ENCODE results near the gene FBRS. TPM values are rescaled to one million over a fixed set of nuclear protein-coding genes. Genes with fewer than 3 reads are reported as not detected.
"Not testable (repeated sequence)": the region's sequence is repeated elsewhere in the genome, so short reads cannot be mapped to it uniquely, and the experiment has no call there.

The FBRS gene
- total RNA-seq, 2 donors from 2014 or later, result 49.0 to 106 TPM

DNA sequence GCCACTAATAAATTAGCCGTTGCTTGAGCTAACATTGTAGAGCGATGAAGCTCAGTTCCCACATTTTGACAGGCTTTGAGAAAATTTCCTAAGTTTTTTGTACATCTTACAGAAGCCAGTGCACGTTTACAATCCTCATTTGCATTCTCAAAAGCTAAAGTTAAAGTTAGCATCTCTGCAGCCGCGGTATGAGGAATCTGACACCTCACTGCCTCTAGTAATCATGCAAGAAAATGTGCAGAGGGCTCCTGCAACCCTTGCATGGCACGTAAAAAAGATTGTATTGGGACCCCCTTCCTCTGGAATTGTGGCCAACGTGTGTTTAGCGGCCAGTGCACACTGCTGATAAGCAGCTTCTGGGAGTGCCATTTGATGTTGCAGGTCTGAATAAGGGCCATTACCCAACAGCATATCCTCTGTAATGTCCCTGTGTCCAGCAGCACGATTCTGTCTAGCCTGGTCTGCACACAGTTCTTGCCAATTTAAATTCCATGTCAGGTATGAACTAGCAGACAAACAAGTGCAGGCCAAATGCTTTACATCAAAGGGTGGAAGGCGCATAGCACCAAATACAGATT is 35.7 kb upstream of the FBRS start:
- intact Hi-C loops (cut with DNase I), result no loop called here
- H3K4me1 ChIP-seq (replicated peaks), result no peaks in the 10 kb centered on the region
- H3K9me3 ChIP-seq, result no peaks in the 10 kb centered on the region

DNA sequence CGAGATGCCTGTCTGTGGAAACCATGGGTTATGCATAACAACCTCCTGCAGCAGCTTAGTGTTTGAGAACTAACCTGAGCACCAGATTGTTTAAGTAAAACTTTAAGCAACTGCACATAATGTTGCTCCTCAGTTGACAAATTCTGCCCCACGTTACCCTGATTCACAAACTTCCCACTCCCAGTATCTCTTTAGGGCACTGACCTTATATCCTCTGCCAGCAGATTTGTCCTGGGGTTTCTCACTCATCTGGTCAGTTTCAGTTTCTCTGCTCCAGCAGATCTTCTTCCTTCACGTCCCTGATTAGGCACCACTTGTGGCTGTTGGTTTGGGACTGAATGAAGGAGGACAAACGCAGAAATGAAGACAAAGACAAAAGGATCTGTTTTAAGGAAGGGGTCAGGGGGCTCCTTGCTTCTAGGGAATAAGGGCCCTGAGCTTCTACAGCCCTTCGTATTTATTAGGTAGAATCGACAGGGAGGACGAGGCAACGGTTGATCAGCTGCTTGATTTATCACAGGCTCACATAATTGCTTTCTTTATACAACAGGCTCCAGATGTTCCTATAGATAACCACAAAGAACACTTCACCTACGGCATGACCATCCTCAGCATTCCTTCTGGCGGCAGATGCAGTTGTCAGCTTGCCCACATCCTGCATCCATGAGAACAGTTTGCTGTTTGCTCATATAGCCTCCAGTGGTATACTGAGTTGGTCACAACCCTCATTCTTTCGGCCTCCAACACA is 34.5 kb upstream of the FBRS start:
- Histone ChIP-seq H3K9me3 (no peaks in the 10 kb centered on the region), H3K4me1 (replicated peaks) (no peaks in the 10 kb centered on the region), H3K27me3 (replicated peaks; ENCODE audit: insufficient read depth) (no peaks in the 10 kb centered on the region), H3K4me3 (no peak overlapping the region), H3K36me3 (no peaks in the 10 kb centered on the region), H3K27ac (no peak overlapping the region)
- intact Hi-C loops (cut with DNase I), result no loop called here
- no peak for DNase-seq (ENCODE audit: low spot score)
- 60% methylated on average over 11 of the region's 11 CpGs for WGBS
- TF ChIP-seq POLR2AphosphoS5 (IDR thresholded peaks at IDR 0.05) (no peak), POLR2A (IDR thresholded peaks at IDR 0.05) (no peak)
- TF ChIP-seq, protein P1, sequence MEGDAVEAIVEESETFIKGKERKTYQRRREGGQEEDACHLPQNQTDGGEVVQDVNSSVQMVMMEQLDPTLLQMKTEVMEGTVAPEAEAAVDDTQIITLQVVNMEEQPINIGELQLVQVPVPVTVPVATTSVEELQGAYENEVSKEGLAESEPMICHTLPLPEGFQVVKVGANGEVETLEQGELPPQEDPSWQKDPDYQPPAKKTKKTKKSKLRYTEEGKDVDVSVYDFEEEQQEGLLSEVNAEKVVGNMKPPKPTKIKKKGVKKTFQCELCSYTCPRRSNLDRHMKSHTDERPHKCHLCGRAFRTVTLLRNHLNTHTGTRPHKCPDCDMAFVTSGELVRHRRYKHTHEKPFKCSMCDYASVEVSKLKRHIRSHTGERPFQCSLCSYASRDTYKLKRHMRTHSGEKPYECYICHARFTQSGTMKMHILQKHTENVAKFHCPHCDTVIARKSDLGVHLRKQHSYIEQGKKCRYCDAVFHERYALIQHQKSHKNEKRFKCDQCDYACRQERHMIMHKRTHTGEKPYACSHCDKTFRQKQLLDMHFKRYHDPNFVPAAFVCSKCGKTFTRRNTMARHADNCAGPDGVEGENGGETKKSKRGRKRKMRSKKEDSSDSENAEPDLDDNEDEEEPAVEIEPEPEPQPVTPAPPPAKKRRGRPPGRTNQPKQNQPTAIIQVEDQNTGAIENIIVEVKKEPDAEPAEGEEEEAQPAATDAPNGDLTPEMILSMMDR (IDR thresholded peaks at IDR 0.05), result no peak

More for the DNA sequence above, 35.7 kb upstream of the FBRS start:
- no peak for DNase-seq (ENCODE audit: low spot score)
- Histone ChIP-seq H3K36me3 (no peaks in the 10 kb centered on the region), H3K27me3 (replicated peaks; ENCODE audit: insufficient read depth) (no peaks in the 10 kb centered on the region), H3K4me3 (no peak overlapping the region), H3K27ac (no peak overlapping the region)
- 31% methylated on average over 10 of the region's 10 CpGs for WGBS
- TF ChIP-seq POLR2AphosphoS5 (IDR thresholded peaks at IDR 0.05) (no peak), POLR2A (IDR thresholded peaks at IDR 0.05) (no peak)
- TF ChIP-seq, protein P1 (IDR thresholded peaks at IDR 0.05), result no peak

DNA sequence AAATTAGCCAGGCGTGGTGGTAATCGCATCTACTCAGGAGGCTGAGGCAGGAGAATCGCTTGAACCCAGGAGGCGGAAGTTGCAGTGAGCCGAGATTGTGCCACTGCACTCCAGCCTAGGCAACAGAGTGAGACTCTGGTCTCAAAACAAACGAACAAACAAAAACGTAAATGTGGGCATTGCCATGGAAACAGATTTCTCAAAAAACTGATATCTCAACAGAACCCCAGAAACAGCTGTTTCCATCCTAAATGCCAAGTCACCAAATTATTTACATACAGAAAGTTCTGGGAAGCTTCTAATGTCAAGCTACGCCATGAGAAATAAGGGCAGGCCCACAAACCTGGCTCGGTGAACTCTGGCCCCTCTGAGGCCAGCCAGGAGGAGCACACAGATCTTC is 32.0 kb upstream of the FBRS start:
- TF ChIP-seq, protein P1 (IDR thresholded peaks at IDR 0.05), result no peak
- TF ChIP-seq POLR2AphosphoS5 (IDR thresholded peaks at IDR 0.05) (no peak), POLR2A (IDR thresholded peaks at IDR 0.05) (no peak)
- no peaks in the 10 kb centered on the region for H3K36me3 ChIP-seq
- H3K4me1 ChIP-seq (replicated peaks), result no peaks in the 10 kb centered on the region
- no peak overlapping the region for H3K27ac ChIP-seq
- no peak overlapping the region for H3K4me3 ChIP-seq
- H3K27me3 ChIP-seq (replicated peaks; ENCODE audit: insufficient read depth), result no peaks in the 10 kb centered on the region
- 90% methylated on average over 9 of the region's 9 CpGs for WGBS
- intact Hi-C loops (cut with DNase I), result no loop called here
- no peaks in the 10 kb centered on the region for H3K9me3 ChIP-seq
- no peak for DNase-seq (ENCODE audit: low spot score)

DNA sequence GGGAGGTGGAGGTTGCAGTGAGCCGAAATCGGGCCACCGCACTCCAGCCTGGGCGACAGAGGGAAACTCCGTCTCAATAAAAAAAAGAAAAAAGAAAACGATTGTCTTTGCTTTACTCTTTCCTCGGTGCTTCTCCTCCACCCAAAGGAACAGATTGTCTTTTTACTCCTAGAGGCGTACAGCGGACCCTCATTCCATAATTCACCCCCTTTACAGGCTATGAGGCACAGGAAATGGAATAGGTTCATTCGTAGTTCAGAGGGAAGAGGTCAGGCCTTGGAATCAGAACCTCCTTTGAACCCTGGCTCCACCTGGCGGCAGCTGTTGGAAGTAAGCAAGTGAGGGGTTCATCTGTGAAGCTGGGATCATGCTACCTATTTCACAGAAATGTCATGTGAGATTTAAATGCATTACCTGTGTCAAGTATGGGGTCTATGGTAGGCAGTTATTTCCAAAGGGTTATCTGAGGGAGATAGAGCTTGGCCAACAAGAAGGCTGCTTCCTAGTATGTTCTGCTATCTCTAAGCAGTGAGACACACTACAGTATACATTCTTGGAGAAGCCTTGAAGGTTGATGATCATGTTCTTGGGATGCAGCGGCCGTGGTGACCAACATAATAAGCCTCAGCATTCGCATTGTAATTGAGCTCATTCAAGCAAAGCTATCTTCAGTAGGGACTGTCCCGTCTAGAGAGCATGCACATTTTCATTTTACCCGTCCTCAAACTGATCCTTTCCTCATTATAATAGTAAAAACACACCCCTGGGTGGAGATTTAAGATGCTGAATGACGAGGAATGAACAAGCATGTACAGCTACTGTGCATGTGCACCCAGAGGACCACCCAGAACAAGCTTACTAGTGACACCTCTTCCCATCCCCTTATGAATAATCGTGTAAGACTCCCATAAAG is 29.3 kb upstream of the FBRS start:
- Histone ChIP-seq H3K27ac (no peak overlapping the region), H3K36me3 (no peaks in the 10 kb centered on the region), H3K4me1 (replicated peaks) (no peaks in the 10 kb centered on the region), H3K27me3 (replicated peaks; ENCODE audit: insufficient read depth) (no peaks in the 10 kb centered on the region), H3K9me3 (no peaks in the 10 kb centered on the region), H3K4me3 (no peak overlapping the region)
- intact Hi-C loops (cut with DNase I), result no loop called here
- TF ChIP-seq POLR2A (IDR thresholded peaks at IDR 0.05) (no peak), POLR2AphosphoS5 (IDR thresholded peaks at IDR 0.05) (peak; percentile 72)
- TF ChIP-seq, protein P1 (IDR thresholded peaks at IDR 0.05), result peak; percentile 59 to 90 (median 85)
- 34% methylated on average over 18 of the region's 18 CpGs for WGBS
- peak; percentile 76 for DNase-seq (ENCODE audit: low spot score)

DNA sequence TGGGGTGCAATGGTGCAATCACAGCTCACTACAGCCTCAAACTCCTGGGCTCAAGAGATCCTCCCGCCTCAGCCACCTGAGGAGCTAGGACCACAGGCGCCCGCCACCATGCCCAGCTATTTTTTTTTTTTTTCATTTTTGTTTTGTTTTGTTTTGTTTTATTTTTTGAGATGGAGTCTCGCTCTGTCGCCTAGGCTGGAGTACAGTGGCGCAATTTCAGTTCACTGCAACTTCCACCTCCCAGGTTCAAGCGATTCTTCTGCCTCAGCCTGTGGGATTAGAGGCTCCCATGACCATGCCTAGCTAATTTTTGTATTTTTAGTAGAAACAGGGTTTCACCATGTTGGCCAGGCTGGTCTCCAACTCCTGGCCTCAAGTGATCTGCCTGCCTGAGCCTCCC is 25.8 kb upstream of the FBRS start:
- intact Hi-C loops (cut with DNase I), result loop anchor here (5.0 kb wide), 1 partner anchor 200 kb away; the partner anchor contains the start of gene DCTPP1
- H3K27me3 ChIP-seq (replicated peaks; ENCODE audit: insufficient read depth); H3K36me3 ChIP-seq; DNase-seq (ENCODE audit: low spot score); H3K27ac ChIP-seq; H3K4me1 ChIP-seq (replicated peaks); H3K4me3 ChIP-seq; H3K9me3 ChIP-seq: not testable (repeated sequence)
- 87% methylated on average over 7 of the region's 7 CpGs for WGBS
